RWPE1 (cell line): ENCODE measurements around the gene ZNF839.
"Not testable (repeated sequence)": the region's sequence is repeated elsewhere in the genome, so short reads cannot be mapped to it uniquely, and the experiment has no call there.

Source experiments
- CTCF ChIA-PET: fragments of 350-600 bp; sonication (Branson Sonifier 250); formaldehyde crosslinking; extraction: SDS; loops from one replicate; lab custom pipeline; 2021; lab: Yijun Ruan, JAX
- POLR2A ChIA-PET: fragments of 400-600 bp; formaldehyde crosslinking; extraction: SDS; loops from one replicate; lab custom pipeline; 2020; ENCODE audit warnings: antibody characterized with exemption; ENCODE audit not compliant: low non-redundant PET; lab: Yijun Ruan, JAX
- DNase-seq: peaks from one replicate; pipeline ENCODE4 v3.0.0; 2012; ENCODE audit warnings: low spot score
- H3K27ac ChIP-seq: fragments of 450-650 bp; 2 replicates; pipeline ENCODE4 v1.5.1; 2017
- TF ChIP-seq, protein P1 (sequence below): fragments of 450-650 bp; conservative IDR thresholded peaks from 2 replicates; pipeline ENCODE4 v1.5.1; 2017; ENCODE audit warnings: low read depth, mild to moderate bottlenecking

The ZNF839 gene

DNA sequence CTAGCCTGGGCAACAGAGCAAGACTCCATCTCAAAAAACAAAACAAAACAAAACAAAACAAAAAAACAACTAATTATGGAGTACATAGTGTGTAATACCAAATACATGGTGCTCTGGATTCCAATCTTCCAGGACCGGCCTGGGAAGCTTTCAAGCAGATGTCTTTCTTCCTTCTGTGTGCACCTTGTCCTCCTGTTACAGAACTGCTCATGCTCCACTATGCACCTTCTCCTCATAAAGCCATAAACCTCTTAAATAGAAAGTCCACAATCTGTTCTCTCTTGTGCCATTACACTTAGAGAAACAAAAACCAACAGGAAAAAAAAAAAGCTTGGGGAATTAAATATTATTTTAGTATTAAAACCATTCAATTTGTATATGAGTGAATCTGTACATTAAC, 27.1 kb upstream of the ZNF839 start:
- ChIA-PET CTCF (interaction anchor here (0.6 to 0.8 kb wide), 2 partner anchors 21 to 200 kb away, joined by 3 read pairs; no protein-coding TSS in a partner anchor), POLR2A (no interaction called here)
- no peak for DNase-seq
- TF ChIP-seq, protein P1, sequence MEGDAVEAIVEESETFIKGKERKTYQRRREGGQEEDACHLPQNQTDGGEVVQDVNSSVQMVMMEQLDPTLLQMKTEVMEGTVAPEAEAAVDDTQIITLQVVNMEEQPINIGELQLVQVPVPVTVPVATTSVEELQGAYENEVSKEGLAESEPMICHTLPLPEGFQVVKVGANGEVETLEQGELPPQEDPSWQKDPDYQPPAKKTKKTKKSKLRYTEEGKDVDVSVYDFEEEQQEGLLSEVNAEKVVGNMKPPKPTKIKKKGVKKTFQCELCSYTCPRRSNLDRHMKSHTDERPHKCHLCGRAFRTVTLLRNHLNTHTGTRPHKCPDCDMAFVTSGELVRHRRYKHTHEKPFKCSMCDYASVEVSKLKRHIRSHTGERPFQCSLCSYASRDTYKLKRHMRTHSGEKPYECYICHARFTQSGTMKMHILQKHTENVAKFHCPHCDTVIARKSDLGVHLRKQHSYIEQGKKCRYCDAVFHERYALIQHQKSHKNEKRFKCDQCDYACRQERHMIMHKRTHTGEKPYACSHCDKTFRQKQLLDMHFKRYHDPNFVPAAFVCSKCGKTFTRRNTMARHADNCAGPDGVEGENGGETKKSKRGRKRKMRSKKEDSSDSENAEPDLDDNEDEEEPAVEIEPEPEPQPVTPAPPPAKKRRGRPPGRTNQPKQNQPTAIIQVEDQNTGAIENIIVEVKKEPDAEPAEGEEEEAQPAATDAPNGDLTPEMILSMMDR = no peak
- H3K27ac ChIP-seq = no peak overlapping the region

DNA sequence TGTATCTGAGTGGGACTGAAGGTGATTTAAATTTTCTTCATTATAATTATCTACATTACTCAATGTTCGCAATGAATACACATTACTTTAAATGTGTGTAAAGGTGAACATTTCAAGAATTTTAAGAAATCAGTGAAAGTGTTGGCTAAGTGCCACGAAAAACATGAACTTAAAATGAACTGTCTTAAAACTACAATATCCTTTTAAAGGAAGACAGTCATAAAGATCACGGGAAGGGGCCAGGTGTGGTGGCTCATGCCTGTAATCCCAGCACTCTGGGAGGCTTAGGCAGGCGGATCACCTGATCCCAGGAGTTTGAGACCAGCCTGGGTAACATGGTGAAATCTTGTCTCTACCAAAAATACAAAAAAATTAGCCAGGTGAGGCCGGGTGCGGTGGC, 25.8 kb upstream of the ZNF839 start:
- ChIA-PET CTCF (interaction anchor here (0.6 to 0.7 kb wide), 2 partner anchors 58 to 126 kb away, joined by 3 read pairs; no protein-coding TSS in a partner anchor), POLR2A (no interaction called here)
- H3K27ac ChIP-seq = peak overlapping the region; percentile 67
- TF ChIP-seq, protein P1 = no peak
- no peak for DNase-seq

DNA sequence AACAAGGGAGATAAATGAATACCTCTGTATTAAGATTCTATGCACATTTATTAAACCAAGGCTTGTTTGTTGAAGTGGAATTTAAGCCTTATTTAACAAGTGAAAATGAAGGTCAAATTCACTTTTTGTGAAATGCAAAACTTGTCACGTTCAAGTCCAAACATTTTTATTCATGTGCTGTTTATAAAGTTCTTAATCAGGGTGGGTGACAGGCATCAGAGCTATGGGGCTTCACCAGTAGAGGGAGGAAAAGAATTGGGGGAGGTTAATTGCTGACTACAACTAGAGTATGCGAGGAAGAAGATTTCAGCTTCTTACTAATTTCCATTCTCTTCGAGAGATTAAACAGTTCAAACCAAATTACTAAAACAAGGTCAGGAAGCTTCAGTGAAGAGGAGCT, 24.3 kb upstream of the ZNF839 start:
- H3K27ac ChIP-seq = no peak overlapping the region
- TF ChIP-seq, protein P1 = no peak
- DNase-seq = no peak
- POLR2A ChIA-PET = no interaction called here
- CTCF ChIA-PET = interaction anchor here (0.8 kb wide), 1 partner anchor 19 kb away, joined by 3 read pairs; no protein-coding TSS in a partner anchor

DNA sequence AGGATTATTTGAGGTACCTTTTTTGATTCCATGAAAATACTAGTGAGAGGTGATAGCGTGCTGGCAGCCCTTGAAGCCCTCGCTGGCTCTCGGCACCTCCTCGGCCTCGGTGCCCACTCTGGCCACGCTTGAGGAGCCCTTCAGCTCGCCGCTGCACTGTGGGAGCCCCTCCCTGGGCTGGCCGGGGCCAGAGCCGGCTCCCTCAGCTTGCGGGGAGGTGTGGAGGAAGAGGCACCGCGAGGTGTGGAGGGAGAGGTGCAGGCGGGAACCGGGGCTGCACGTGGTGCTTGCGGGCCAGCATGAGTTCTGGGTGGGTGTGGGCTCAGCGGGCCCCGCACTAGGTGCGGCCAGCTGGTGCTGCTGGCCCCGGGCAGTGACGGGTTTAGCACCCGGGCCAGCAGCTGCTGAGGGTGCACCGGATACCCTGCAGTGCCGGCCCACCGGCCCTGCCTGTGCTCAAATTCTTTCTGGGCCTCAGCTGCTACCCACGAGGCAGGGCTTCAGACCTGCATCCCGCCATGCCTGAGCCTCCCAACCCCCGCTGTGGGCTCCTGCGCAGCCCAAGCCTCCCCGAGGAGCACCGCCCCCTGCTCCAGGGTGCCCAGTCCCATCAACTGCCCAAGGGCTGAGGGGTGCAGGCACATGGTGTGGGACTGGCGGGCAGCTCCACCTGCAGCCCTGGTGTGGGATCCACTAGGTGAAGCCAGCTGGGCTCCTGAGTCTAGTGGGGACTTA, 21.9 kb upstream of the ZNF839 start:
- peak overlapping the region; percentile 12; the same call in 1 of the 2 replicates for H3K27ac ChIP-seq
- TF ChIP-seq, protein P1 = no peak
- CTCF ChIA-PET = interaction anchor here (0.7 to 1.2 kb wide), 2 partner anchors 17 to 19 kb away, joined by 3 read pairs; no protein-coding TSS in a partner anchor
- POLR2A ChIA-PET = no interaction called here
- DNase-seq = no peak

DNA sequence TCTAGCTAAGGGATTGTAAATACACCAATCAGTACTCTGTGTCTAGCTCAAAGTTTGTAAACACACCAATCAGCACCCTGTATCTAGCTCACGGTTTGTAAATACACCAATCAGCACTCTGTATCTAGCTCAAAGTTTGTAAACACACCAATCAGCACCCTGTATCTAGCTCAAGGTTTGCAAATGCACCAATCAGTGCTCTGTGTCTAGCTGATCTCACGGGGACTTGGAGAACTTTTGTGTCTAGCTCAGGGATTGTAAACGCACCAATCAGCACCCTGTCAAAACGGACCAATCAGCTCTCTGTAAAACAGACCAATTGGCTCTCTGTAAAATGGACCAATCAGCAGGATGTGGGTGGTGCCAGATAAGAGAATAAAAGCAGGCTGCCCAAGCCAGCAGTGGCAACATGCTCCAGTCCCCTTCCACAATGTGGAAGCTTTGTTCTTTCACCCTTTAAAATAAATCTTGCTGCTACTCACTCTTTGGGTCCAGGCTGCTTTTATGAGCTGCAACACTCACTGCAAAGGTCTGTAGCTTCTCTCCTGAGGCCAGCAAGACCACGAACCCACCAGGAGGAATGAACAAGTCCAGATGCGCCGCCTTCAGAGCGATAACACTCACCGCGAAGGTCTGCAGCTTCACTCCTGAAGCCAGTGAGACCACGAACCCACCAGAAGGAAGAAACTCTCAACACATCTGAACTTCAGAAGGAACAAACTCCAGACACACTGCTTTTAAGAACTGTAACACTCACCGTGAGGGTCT, 21.1 kb upstream of the ZNF839 start:
- DNase-seq, POLR2A ChIA-PET: not testable (repeated sequence)
- CTCF ChIA-PET = interaction anchor here (0.5 kb wide), 1 partner anchor 154 kb away, joined by 3 read pairs; no protein-coding TSS in a partner anchor
- H3K27ac ChIP-seq = peak overlapping the region; percentile 36; the same call in 1 of the 2 replicates

DNA sequence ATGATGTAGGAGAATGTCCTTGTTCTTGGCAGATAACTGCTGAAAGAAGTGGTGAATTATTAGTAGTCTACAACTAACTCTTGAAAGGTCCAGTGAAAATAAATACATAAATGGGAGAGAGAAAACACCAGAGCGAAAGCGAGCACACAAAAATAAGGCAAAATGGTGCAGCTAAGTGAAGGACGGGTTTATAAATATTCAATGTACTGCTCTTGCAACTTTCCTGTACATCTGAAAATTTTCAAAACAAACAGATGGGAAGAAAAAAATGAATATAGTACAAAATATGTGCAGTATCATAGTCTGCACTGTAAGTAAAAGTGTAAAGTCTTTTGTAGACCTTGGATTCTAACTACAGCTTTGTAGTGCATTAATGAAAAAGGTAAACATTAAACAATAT, 15.9 kb upstream of the ZNF839 start:
- TF ChIP-seq, protein P1 = no peak
- POLR2A ChIA-PET = no interaction called here
- DNase-seq = no peak
- H3K27ac ChIP-seq = no peak overlapping the region
- CTCF ChIA-PET = interaction anchor here (0.9 kb wide), 1 partner anchor 14 kb away, joined by 4 read pairs; no protein-coding TSS in a partner anchor
